ENCODE results near the gene DDX6. TPM values are rescaled to one million over a fixed set of nuclear protein-coding genes. Genes with fewer than 3 reads are reported as not detected.

DDX6 gene
- total RNA-seq, 4 donors from 2014 or later: 92.9 to 113 (median 105) TPM

GRCh38 chr11:118757876-118758399 is 33.0 kb downstream of the DDX6 start:
- H3K36me3 ChIP-seq: peaks cover 92 to 99% (median 96%) of the 10 kb centered on the region in 4 donors
- H3K27ac ChIP-seq (replicated peaks in 1 of 4): no peak overlapping the region
- 71% methylated on average over 4 of the region's 4 CpGs for WGBS

GRCh38 chr11:118752654-118753053 is 38.3 kb downstream of the DDX6 start:
- Histone ChIP-seq H3K4me1 (peaks cover 11 to 18% (median 15%) of the 10 kb centered on the region in 4 donors), H3K4me3 (no peak overlapping the region), H3K9me3 (no peaks in the 10 kb centered on the region), H3K27me3 (no peaks in the 10 kb centered on the region), H3K27ac (replicated peaks in 1 of 4) (no peak overlapping the region), H3K36me3 (peaks cover 62 to 88% (median 81%) of the 10 kb centered on the region in 4 donors)
- no peak for DNase-seq (ENCODE audit: extremely low spot score)
- TF ChIP-seq EP300 (IDR thresholded peaks at IDR 0.05) (no peak), POLR2AphosphoS5 (IDR thresholded peaks at IDR 0.05) (no peak), CTCF (IDR thresholded peaks at IDR 0.05) (no peak), POLR2A (IDR thresholded peaks at IDR 0.05; ENCODE audit: low read depth) (no peak)
- intact Hi-C loops (cut with DNase I): no loop called here
- 90% methylated on average over 3 of the region's 3 CpGs for WGBS

More at GRCh38 chr11:118757876-118758399, 33.0 kb downstream of the DDX6 start:
- intact Hi-C loops (cut with DNase I): no loop called here
- DNase-seq (ENCODE audit: extremely low spot score): no peak
- Histone ChIP-seq H3K27me3 (no peaks in the 10 kb centered on the region), H3K4me1 (peaks cover 0 to 4% (median 0%) of the 10 kb centered on the region in 4 donors), H3K9me3 (no peaks in the 10 kb centered on the region), H3K4me3 (no peak overlapping the region)
- TF ChIP-seq EP300 (IDR thresholded peaks at IDR 0.05): no peak
- peak in 1 of 2 donors; percentile 20 for TF ChIP-seq POLR2AphosphoS5 (IDR thresholded peaks at IDR 0.05)

GRCh38 chr11:118749429-118749828 is 41.5 kb downstream of the DDX6 start:
- Histone ChIP-seq H3K27ac (replicated peaks in 1 of 4) (no peak overlapping the region), H3K36me3 (peaks cover 34 to 58% (median 51%) of the 10 kb centered on the region in 4 donors), H3K27me3 (no peaks in the 10 kb centered on the region), H3K9me3 (no peaks in the 10 kb centered on the region), H3K4me3 (no peak overlapping the region), H3K4me1 (peaks cover 11 to 18% (median 15%) of the 10 kb centered on the region in 4 donors)
- no peak for DNase-seq (ENCODE audit: extremely low spot score)
- WGBS: 76% methylated on average over 6 of the region's 6 CpGs
- intact Hi-C loops (cut with DNase I): no loop called here
- TF ChIP-seq POLR2A (IDR thresholded peaks at IDR 0.05; ENCODE audit: low read depth) (no peak), CTCF (IDR thresholded peaks at IDR 0.05) (no peak), POLR2AphosphoS5 (IDR thresholded peaks at IDR 0.05) (peak in 1 of 2 donors; percentile 17), EP300 (IDR thresholded peaks at IDR 0.05) (no peak)

GRCh38 chr11:118748056-118748455 is 42.9 kb downstream of the DDX6 start:
- Histone ChIP-seq H3K27me3 (no peaks in the 10 kb centered on the region), H3K27ac (replicated peaks in 1 of 4) (no peak overlapping the region), H3K4me1 (peaks cover 11 to 18% (median 15%) of the 10 kb centered on the region in 4 donors), H3K9me3 (no peaks in the 10 kb centered on the region), H3K36me3 (peaks cover 20 to 44% (median 37%) of the 10 kb centered on the region in 4 donors), H3K4me3 (no peak overlapping the region)
- DNase-seq (ENCODE audit: extremely low spot score): no peak
- TF ChIP-seq CTCF (IDR thresholded peaks at IDR 0.05): no peak
- TF ChIP-seq POLR2A (IDR thresholded peaks at IDR 0.05; ENCODE audit: low read depth): no peak
- no peak for TF ChIP-seq POLR2AphosphoS5 (IDR thresholded peaks at IDR 0.05)
- no peak for TF ChIP-seq EP300 (IDR thresholded peaks at IDR 0.05)
- intact Hi-C loops (cut with DNase I): no loop called here

- DNase-seq (ENCODE audit: extremely low spot score): no peak
- TF ChIP-seq CTCF (IDR thresholded peaks at IDR 0.05) (no peak), EP300 (IDR thresholded peaks at IDR 0.05) (no peak), POLR2AphosphoS5 (IDR thresholded peaks at IDR 0.05) (no peak), POLR2A (IDR thresholded peaks at IDR 0.05; ENCODE audit: low read depth) (no peak)
- 81% methylated on average over 5 of the region's 5 CpGs for WGBS
Measured at GRCh38 chr11:118746988-118747585, 43.9 kb downstream of the DDX6 start.

More at GRCh38 chr11:118746988-118747585, 43.9 kb downstream of the DDX6 start:
- no peak overlapping the region for H3K27ac ChIP-seq (replicated peaks in 1 of 4)
- no peak overlapping the region for H3K4me3 ChIP-seq
- H3K27me3 ChIP-seq: no peaks in the 10 kb centered on the region
- peaks cover 10 to 35% (median 28%) of the 10 kb centered on the region in 4 donors for H3K36me3 ChIP-seq
- H3K9me3 ChIP-seq: no peaks in the 10 kb centered on the region
- peaks cover 11 to 18% (median 15%) of the 10 kb centered on the region in 4 donors for H3K4me1 ChIP-seq
- intact Hi-C loops (cut with DNase I): no loop called here

All from esophagus muscularis mucosa (tissue), 4 donors.